Activated naive CD8-positive, alpha-beta T cell (primary cell): ENCODE results near the gene KRTAP9-1.
"Not testable (repeated sequence)": the region's sequence is repeated elsewhere in the genome, so short reads cannot be mapped to it uniquely, and the experiment has no call there.

Experiments
- H3K27ac Mint-ChIP-seq: one replicate; pipeline ENCODE4 v1.8.0; 2021; ENCODE audit warnings: mixed read lengths
- H3K27me3 Mint-ChIP-seq: one replicate; pipeline ENCODE4 v1.8.0; 2021; ENCODE audit warnings: mixed read lengths
- H3K36me3 Mint-ChIP-seq: one replicate; pipeline ENCODE4 v1.8.0; 2021; ENCODE audit warnings: mixed read lengths
- H3K4me1 Mint-ChIP-seq: one replicate; pipeline ENCODE4 v1.8.0; 2021; ENCODE audit warnings: low read depth, mixed read lengths
- H3K4me3 Mint-ChIP-seq: one replicate; pipeline ENCODE4 v1.8.0; 2021; ENCODE audit warnings: mild to moderate bottlenecking, mixed read lengths
- H3K9me3 Mint-ChIP-seq: one replicate; pipeline ENCODE4 v1.8.0; 2021; ENCODE audit warnings: low read depth, mixed read lengths

KRTAP9-1 gene

DNA sequence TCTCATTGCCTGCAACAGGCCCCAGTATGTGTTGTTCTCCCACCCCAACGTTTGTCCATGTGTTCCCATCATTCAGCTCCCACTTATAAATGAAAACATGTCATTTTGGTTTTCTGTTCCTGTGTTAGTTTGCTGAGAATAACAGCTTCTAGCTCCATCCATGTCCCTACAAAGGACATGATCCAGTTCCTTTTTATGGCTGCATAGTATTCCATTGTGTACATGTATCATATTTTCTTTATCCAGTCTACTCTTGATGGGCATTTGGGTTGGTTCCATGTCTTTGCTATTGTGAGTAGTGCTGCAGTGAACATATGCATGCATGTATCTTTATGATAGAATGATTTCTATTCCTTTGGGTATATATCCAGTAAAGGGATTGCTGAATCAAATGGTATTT is 26.0 kb downstream of the KRTAP9-1 start:
- peaks cover 11% of the 10 kb centered on the region for H3K4me1 Mint-ChIP-seq
- H3K27me3 Mint-ChIP-seq, result peaks cover 4% of the 10 kb centered on the region
- no peak overlapping the region for H3K27ac Mint-ChIP-seq

DNA sequence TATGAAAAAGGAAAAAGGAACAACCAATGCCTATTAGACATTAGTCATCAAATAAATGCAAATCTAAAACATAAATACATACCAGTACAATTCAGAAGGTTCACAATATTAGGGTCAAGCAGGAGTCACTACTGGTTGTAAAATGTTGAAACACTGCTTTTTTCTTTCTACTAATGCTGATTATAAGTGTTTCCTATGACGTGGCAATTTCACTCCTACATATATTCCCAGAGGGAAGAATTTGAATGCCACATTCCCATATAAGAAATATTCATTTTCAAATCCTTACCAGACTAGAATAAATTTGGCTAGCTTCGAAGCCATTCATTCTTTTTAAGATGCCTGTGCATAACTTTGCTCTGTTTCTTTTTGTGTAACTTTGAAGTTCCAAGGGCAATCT is 34.1 kb downstream of the KRTAP9-1 start:
- Mint-ChIP-seq H3K9me3 (no peaks in the 10 kb centered on the region), H3K27ac (no peak overlapping the region), H3K27me3 (peaks cover 2% of the 10 kb centered on the region), H3K4me3 (no peak overlapping the region), H3K4me1 (peaks cover 2% of the 10 kb centered on the region), H3K36me3 (peaks cover 2% of the 10 kb centered on the region)

More for the DNA sequence above, 26.0 kb downstream of the KRTAP9-1 start:
- Mint-ChIP-seq H3K9me3 (no peaks in the 10 kb centered on the region), H3K36me3 (peaks cover 2% of the 10 kb centered on the region), H3K4me3 (no peak overlapping the region)

DNA sequence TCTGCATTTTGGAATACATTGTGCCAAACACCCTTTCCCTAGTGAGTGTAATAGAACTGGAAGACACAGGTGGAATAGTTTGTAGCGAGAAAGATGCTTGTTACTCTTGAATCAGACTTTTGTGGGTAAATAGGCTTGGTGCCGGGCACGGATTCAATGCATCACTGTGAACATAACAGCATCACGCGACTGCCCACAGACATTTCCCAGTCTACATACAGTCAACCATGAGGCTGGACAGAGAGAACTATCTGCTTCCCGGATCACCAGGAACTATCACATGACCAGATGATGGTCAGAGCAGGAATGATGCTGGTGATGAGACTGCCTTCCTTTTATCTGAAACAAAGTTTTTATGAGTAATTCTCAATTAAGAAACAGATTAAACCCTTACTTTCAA is 36.4 kb downstream of the KRTAP9-1 start:
- Mint-ChIP-seq H3K9me3 (no peaks in the 10 kb centered on the region), H3K4me1 (peaks cover 7% of the 10 kb centered on the region), H3K36me3 (no peaks in the 10 kb centered on the region), H3K27me3 (peaks cover 2% of the 10 kb centered on the region), H3K4me3 (no peak overlapping the region), H3K27ac (no peak overlapping the region)

GRCh38 chr17:41226598-41227095 is 37.0 kb downstream of the KRTAP9-1 start, which contains the start of gene KRTAP9-2:
Gene KRTAP9-2, plus strand, starts transcription at chr17:41226648. Its CDS starts 7 bp downstream, at chr17:41226655.
- not testable (repeated sequence) for H3K27ac Mint-ChIP-seq, H3K4me3 Mint-ChIP-seq, H3K36me3 Mint-ChIP-seq, H3K9me3 Mint-ChIP-seq, H3K27me3 Mint-ChIP-seq, H3K4me1 Mint-ChIP-seq

- Mint-ChIP-seq H3K9me3 (no peaks in the 10 kb centered on the region), H3K36me3 (no peaks in the 10 kb centered on the region), H3K27me3 (peaks cover 2% of the 10 kb centered on the region), H3K4me1 (peaks cover 4% of the 10 kb centered on the region), H3K4me3 (no peak overlapping the region), H3K27ac (no peak overlapping the region)
Measured at GRCh38 chr17:41230094-41230493, 40.4 kb downstream of the KRTAP9-1 start.

DNA sequence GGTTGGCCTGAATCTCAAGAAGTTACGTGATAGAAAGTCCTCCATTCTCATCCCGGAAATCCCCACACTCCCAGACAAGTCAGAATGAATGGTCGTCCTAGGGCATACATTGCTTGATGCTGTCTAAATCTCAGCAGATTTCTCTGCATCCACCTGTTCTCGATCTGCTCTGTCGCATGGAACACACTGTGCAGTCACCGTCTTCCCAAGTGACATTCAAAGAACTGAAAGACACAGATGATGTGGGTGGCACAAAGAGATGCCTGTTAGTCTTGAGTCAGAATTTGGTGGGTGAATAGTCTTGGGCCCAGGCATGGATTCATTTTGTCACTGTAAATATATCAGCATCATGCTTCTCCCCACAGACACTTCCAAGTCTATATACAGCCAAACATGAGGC is 42.0 kb downstream of the KRTAP9-1 start:
- Mint-ChIP-seq H3K4me1 (peaks cover 4% of the 10 kb centered on the region), H3K36me3 (no peaks in the 10 kb centered on the region)

GRCh38 chr17:41232399-41233105 is 42.9 kb downstream of the KRTAP9-1 start, which contains the start of gene KRTAP9-3:
Gene KRTAP9-3, plus strand, starts transcription at chr17:41232449. Its CDS starts 53 bp downstream, at chr17:41232502.
- H3K9me3 Mint-ChIP-seq, H3K4me3 Mint-ChIP-seq, H3K27ac Mint-ChIP-seq, H3K27me3 Mint-ChIP-seq, H3K36me3 Mint-ChIP-seq, H3K4me1 Mint-ChIP-seq: not testable (repeated sequence)

More for the DNA sequence above, 42.0 kb downstream of the KRTAP9-1 start:
- Mint-ChIP-seq H3K4me3 (no peak overlapping the region), H3K9me3 (no peaks in the 10 kb centered on the region), H3K27me3 (peaks cover 2% of the 10 kb centered on the region), H3K27ac (no peak overlapping the region)

- not testable (repeated sequence) for H3K36me3 Mint-ChIP-seq, H3K27me3 Mint-ChIP-seq, H3K4me3 Mint-ChIP-seq, H3K27ac Mint-ChIP-seq, H3K9me3 Mint-ChIP-seq, H3K4me1 Mint-ChIP-seq
Measured at GRCh38 chr17:41237116-41237515, 47.4 kb downstream of the KRTAP9-1 start.

- H3K9me3 Mint-ChIP-seq, H3K27ac Mint-ChIP-seq, H3K4me1 Mint-ChIP-seq, H3K4me3 Mint-ChIP-seq, H3K36me3 Mint-ChIP-seq, H3K27me3 Mint-ChIP-seq: not testable (repeated sequence)
Measured at GRCh38 chr17:41237949-41238437, 48.3 kb downstream of the KRTAP9-1 start, which contains the start of gene KRTAP9-8. Gene KRTAP9-8, plus strand, starts transcription at chr17:41237999. Its CDS starts 53 bp downstream, at chr17:41238052.
